ENCODE results near the gene USP13.

The USP13 gene

DNA sequence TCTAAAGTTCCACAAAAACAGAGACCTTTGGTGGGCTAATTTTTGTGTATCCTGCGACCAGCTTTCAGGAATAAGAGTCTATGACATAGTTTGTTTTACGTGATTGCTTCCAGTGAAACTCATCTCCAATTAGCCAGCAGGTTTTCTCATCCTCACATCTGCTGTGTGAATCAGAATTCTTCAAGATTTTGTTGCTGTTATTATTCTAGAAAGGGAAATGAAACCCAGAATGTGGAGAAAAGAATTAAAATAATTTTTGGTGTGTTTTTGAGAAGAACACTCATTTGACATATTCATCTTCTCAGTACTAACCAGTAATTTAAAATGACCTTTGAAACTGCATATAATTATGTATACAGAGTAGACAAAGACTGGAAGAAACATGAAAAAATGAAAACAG, 175.9 kb downstream of the USP13 start:
- TF ChIP-seq, protein P1, sequence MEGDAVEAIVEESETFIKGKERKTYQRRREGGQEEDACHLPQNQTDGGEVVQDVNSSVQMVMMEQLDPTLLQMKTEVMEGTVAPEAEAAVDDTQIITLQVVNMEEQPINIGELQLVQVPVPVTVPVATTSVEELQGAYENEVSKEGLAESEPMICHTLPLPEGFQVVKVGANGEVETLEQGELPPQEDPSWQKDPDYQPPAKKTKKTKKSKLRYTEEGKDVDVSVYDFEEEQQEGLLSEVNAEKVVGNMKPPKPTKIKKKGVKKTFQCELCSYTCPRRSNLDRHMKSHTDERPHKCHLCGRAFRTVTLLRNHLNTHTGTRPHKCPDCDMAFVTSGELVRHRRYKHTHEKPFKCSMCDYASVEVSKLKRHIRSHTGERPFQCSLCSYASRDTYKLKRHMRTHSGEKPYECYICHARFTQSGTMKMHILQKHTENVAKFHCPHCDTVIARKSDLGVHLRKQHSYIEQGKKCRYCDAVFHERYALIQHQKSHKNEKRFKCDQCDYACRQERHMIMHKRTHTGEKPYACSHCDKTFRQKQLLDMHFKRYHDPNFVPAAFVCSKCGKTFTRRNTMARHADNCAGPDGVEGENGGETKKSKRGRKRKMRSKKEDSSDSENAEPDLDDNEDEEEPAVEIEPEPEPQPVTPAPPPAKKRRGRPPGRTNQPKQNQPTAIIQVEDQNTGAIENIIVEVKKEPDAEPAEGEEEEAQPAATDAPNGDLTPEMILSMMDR (conservative IDR thresholded peaks at IDR 0.05; ENCODE audit: low read depth, low read length) = no peak
- H3K4me3 ChIP-seq (ENCODE audit: low read length) = no peak overlapping the region
- DNase-seq (ENCODE audit: low read depth) = no peak

DNA sequence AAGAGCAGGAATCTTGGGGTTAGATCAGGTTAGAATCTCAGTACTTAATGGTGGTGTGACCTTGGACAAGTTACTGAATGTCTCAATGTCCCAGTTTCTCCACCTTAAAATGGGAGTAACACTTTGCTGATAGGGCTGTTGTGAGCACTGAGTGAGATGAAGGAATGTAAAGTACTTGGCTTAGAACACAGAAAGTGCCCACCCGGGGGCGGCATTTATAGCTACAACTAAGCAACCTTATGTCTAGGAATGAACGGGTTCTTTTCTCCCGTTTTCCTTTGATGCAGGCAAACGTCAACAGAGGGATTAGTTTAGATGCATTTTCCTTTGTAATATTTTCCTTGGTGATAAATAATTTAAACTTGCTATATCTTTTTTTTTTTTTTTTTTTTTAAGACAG, 176.6 kb downstream of the USP13 start:
- no peak overlapping the region for H3K4me3 ChIP-seq (ENCODE audit: low read length)
- no peak for DNase-seq (ENCODE audit: low read depth)
- TF ChIP-seq, protein P1 (conservative IDR thresholded peaks at IDR 0.05; ENCODE audit: low read depth, low read length) = no peak

DNA sequence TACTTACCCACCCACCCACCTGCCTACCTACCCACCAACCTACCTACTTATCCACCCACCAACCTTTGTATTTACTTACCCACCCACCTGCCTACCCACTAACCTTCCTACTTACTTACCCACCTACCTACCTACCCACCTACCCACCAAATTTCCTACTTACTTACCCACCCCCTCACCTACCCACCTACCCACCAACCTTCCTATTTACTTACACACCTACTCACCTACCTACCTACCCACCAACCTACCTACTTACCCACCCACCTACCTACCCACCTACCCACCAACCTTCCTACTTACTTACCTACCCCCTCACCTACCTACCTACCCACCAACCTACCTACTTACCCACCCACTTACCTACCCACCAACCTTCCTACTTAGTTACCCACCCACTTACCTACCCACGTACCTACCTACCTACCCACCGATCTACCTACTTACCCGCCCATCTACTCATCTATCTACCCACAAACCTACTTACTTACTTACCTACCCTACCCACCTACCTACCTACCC, 179.6 kb downstream of the USP13 start:
- DNase-seq (ENCODE audit: low read depth) = no peak
- TF ChIP-seq, protein P1 (conservative IDR thresholded peaks at IDR 0.05; ENCODE audit: low read depth, low read length) = no peak
- H3K4me3 ChIP-seq (ENCODE audit: low read length) = no peak overlapping the region

DNA sequence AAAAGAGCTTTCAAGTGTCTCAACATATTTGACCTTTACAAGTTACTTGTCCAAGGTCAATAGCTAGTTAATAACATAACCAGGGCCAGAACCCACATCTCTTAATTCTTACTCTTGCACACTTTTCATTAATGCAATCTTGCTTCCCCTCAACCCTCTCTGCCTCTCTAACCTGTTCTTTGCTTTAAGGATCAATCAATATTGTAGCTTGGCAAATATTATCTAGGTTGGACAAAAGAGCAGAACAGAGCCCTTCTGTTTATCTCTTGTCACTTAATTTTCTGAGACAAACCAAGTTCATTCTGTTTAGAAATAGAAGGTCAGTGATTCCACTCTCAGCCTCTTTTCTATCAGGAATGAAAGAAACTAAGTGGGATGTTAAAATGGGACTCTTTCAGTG, 180.5 kb downstream of the USP13 start:
- H3K4me3 ChIP-seq (ENCODE audit: low read length) = no peak overlapping the region
- TF ChIP-seq, protein P1 (conservative IDR thresholded peaks at IDR 0.05; ENCODE audit: low read depth, low read length) = no peak
- no peak for DNase-seq (ENCODE audit: low read depth)

DNA sequence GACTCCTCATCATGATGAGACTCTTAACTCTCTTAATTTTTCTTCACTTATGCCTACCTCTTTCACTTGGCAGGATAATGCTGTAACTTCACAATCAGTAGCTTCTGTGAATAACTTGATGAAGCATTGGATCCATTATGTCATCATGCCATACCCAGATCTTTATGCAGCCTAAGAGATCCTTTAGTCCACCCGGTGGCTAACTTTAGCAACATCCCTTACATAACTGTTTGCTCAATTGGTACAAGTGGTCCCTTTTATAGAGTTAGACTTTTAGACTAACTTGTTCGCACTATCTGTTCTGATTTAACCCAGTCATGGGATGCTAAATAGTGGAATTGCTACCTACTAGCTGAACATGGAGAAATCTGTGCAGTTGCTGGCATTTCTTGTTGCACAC, 184.5 kb downstream of the USP13 start:
- TF ChIP-seq, protein P1 (conservative IDR thresholded peaks at IDR 0.05; ENCODE audit: low read depth, low read length) = peak; percentile 27
- no peak overlapping the region for H3K4me3 ChIP-seq (ENCODE audit: low read length)
- no peak for DNase-seq (ENCODE audit: low read depth)

Measured in retinal pigment epithelial cell (primary cell).